ENCODE data around the gene CMBL. TPM values are rescaled to one million over a fixed set of nuclear protein-coding genes. Genes with fewer than 3 reads are reported as not detected.

CMBL gene
- total RNA-seq, 1 experiment from 2014 or later: 43.2 TPM

DNA sequence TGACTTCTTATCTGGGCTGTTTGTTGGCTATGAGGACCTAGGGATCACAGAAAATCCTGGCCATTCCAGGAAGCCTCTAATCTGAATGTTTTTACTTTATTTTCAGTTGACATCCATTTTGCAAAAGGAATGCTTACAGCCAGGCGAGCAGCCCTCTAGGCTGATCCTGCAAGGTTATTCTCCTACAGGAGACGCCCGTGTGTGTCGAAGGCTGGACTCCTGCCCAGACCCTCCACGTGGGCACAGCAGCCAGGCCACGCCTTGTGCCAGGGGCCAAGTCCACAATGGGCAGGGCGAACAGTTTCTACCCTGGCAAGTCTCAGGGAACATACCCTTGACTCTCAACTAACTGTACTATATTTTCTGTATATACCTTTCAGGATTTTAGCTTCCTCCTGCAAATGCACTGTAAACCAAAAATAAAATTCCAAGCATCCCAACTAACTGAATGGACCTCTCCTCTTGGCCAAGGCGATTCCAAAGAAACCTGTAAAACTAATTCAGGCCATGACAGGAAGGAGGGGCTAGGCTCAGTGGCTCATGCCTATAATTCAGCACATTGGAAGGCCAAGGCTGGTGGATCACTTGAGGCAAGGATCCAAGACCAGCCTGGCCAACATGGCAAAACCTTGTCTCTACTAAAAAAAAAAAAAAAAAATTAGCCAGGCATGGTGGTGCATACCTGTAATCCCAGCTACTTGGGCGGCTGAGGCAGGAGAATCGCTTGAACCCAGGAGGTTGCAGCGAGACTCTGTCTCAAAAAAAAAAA is 5.7 kb downstream of the CMBL start:
- Histone ChIP-seq H3K4me1 (ENCODE audit: control insufficient read depth, insufficient read depth, low read length) (peaks cover 43% of the 10 kb centered on the region), H3K27ac (ENCODE audit: low read length) (peak overlapping the region; percentile 71), H3K4me3 (ENCODE audit: low read depth in 2 of 2, low read length in 2 of 2) (peak overlapping the region; percentile 13 to 50), H3K9me3 (ENCODE audit: control insufficient read depth, insufficient read depth, low read depth, low read length) (no peaks in the 10 kb centered on the region), H3K36me3 (ENCODE audit: control insufficient read depth, insufficient read depth, low read length) (no peaks in the 10 kb centered on the region), H3K27me3 (ENCODE audit: control insufficient read depth, insufficient read depth, low read length) (no peaks in the 10 kb centered on the region)
- POLR2A ChIA-PET: no interaction called here
- CTCF ChIA-PET: interaction anchor here (0.6 kb wide), 1 partner anchor 95 kb away, joined by 3 read pairs; no protein-coding TSS in a partner anchor
- in situ Hi-C loops (cut with HindIII; ENCODE audit: low pct_unique_long_range_greater_than_20kb, low sequenced_read_pairs): no loop called here
- ATAC-seq (peak; percentile 89), DNase-seq (ENCODE audit: low read depth, low spot score) (no peak)
- no TSS peak for BruUV-seq (replicated peaks)
- no peak for TF ChIP-seq SIN3A (IDR thresholded peaks at IDR 0.05; ENCODE audit: borderline replicate concordance, insufficient read depth, low read depth, low read length)
- no peak for TF ChIP-seq POLR2AphosphoS5 (IDR thresholded peaks at IDR 0.05; ENCODE audit: low read depth, low read length)
- TF ChIP-seq, protein P1, sequence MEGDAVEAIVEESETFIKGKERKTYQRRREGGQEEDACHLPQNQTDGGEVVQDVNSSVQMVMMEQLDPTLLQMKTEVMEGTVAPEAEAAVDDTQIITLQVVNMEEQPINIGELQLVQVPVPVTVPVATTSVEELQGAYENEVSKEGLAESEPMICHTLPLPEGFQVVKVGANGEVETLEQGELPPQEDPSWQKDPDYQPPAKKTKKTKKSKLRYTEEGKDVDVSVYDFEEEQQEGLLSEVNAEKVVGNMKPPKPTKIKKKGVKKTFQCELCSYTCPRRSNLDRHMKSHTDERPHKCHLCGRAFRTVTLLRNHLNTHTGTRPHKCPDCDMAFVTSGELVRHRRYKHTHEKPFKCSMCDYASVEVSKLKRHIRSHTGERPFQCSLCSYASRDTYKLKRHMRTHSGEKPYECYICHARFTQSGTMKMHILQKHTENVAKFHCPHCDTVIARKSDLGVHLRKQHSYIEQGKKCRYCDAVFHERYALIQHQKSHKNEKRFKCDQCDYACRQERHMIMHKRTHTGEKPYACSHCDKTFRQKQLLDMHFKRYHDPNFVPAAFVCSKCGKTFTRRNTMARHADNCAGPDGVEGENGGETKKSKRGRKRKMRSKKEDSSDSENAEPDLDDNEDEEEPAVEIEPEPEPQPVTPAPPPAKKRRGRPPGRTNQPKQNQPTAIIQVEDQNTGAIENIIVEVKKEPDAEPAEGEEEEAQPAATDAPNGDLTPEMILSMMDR (IDR thresholded peaks at IDR 0.05): no peak
- no peak for TF ChIP-seq REST (IDR thresholded peaks at IDR 0.05; ENCODE audit: insufficient read depth in 1 of 2, low read depth in 2 of 2, low read length in 1 of 2)
- TF ChIP-seq TCF7L2 (IDR thresholded peaks at IDR 0.05; ENCODE audit: low read depth, low read length): no peak
- intact Hi-C loops (cut with micrococcal nuclease; ENCODE audit: unreplicated experiment): no loop called here

GRCh38 chr5:10301266-10301665 is 6.4 kb downstream of the CMBL start:
- no peak for ATAC-seq
- no TSS peak for BruUV-seq (replicated peaks)

DNA sequence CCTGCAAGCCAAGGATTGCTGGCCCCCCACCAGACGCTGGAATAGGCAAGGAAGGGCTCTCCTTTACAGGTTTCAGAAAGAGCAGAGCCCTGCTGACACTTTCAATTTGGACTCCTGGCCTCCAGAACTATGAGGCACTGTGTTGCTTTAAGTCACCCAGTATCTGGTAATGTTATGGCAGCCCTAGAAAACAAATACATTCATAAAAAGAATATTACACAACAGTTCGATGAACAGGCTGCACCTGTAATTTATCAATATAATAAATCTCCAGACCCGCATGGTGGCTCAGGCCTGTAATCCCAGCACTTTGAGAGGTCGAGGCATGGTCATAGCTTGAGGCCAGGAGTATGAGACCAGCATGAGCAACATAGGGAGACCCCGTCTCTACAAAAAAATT is 7.5 kb downstream of the CMBL start:
- no peak for TF ChIP-seq POLR2AphosphoS5 (IDR thresholded peaks at IDR 0.05; ENCODE audit: low read depth, low read length)
- no peak for TF ChIP-seq TCF7L2 (IDR thresholded peaks at IDR 0.05; ENCODE audit: low read depth, low read length)
- no peak for TF ChIP-seq SIN3A (IDR thresholded peaks at IDR 0.05; ENCODE audit: borderline replicate concordance, insufficient read depth, low read depth, low read length)
- no peak for TF ChIP-seq REST (IDR thresholded peaks at IDR 0.05; ENCODE audit: insufficient read depth in 1 of 2, low read depth in 2 of 2, low read length in 1 of 2)
- TF ChIP-seq, protein P1 (IDR thresholded peaks at IDR 0.05): no peak
- BruUV-seq (replicated peaks): no TSS peak
- ChIA-PET CTCF (no interaction called here), POLR2A (no interaction called here)
- DNase-seq (ENCODE audit: low read depth, low spot score): no peak
- no peaks in the 10 kb centered on the region for H3K27me3 ChIP-seq (ENCODE audit: control insufficient read depth, insufficient read depth, low read length)
- no peak overlapping the region for H3K27ac ChIP-seq (ENCODE audit: low read length)
- no peak overlapping the region for H3K4me3 ChIP-seq (ENCODE audit: low read depth in 2 of 2, low read length in 2 of 2)
- intact Hi-C loops (cut with micrococcal nuclease; ENCODE audit: unreplicated experiment) (no loop called here), in situ Hi-C loops (cut with HindIII; ENCODE audit: low pct_unique_long_range_greater_than_20kb, low sequenced_read_pairs) (no loop called here)
- no peak for ATAC-seq
- H3K36me3 ChIP-seq (ENCODE audit: control insufficient read depth, insufficient read depth, low read length): no peaks in the 10 kb centered on the region
- peaks cover 29% of the 10 kb centered on the region for H3K4me1 ChIP-seq (ENCODE audit: control insufficient read depth, insufficient read depth, low read length)
- H3K9me3 ChIP-seq (ENCODE audit: control insufficient read depth, insufficient read depth, low read depth, low read length): no peaks in the 10 kb centered on the region

More at GRCh38 chr5:10301266-10301665, 6.4 kb downstream of the CMBL start:
- Histone ChIP-seq H3K9me3 (ENCODE audit: control insufficient read depth, insufficient read depth, low read depth, low read length) (no peaks in the 10 kb centered on the region), H3K27ac (ENCODE audit: low read length) (peak overlapping the region; percentile 71), H3K36me3 (ENCODE audit: control insufficient read depth, insufficient read depth, low read length) (no peaks in the 10 kb centered on the region), H3K27me3 (ENCODE audit: control insufficient read depth, insufficient read depth, low read length) (no peaks in the 10 kb centered on the region), H3K4me3 (ENCODE audit: low read depth in 2 of 2, low read length in 2 of 2) (peak overlapping the region; percentile 13 to 50), H3K4me1 (ENCODE audit: control insufficient read depth, insufficient read depth, low read length) (peaks cover 38% of the 10 kb centered on the region)
- DNase-seq (ENCODE audit: low read depth, low spot score): no peak
- TF ChIP-seq SIN3A (IDR thresholded peaks at IDR 0.05; ENCODE audit: borderline replicate concordance, insufficient read depth, low read depth, low read length) (no peak), TCF7L2 (IDR thresholded peaks at IDR 0.05; ENCODE audit: low read depth, low read length) (no peak)
- in situ Hi-C loops (cut with HindIII; ENCODE audit: low pct_unique_long_range_greater_than_20kb, low sequenced_read_pairs) (no loop called here), intact Hi-C loops (cut with micrococcal nuclease; ENCODE audit: unreplicated experiment) (no loop called here)
- POLR2A ChIA-PET: interaction anchor here (0.6 kb wide), 1 partner anchor 37 kb away, joined by 3 read pairs; no protein-coding TSS in a partner anchor
- CTCF ChIA-PET: interaction anchor here (0.8 kb wide), 1 partner anchor 17 kb away, joined by 5 read pairs; no protein-coding TSS in a partner anchor
